Measurements from ENCODE around the gene UXS1. TPM values are rescaled to one million over a fixed set of nuclear protein-coding genes. Genes with fewer than 3 reads are reported as not detected.
A peak's percentile ranks its signal among the peaks of the same experiment; 100 is the strongest.

The UXS1 gene
- total RNA-seq, 2 experiments from 2014 or later: 100 to 104 TPM

DNA sequence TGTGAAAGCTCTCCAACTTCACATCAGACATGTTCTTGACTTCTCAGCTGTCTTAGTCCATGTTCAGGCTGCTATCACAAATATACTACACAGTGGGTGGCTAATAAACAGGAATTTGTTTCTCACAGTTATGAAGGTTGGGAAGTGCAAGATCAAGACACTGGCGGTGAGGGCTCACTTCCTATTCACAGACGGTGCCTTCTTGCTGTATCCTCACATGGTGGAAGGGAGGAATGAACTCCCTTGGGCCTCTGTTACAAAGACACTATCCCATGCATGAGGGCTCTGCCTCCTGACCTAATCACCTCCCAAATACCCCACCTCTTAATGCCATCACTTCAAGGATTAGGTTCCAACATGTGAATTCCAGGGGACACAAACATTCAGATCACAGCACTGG lies 9.7 kb downstream of the UXS1 start:
- H3K27ac Mint-ChIP-seq: peak overlapping the region; percentile 34
- H3K4me1 Mint-ChIP-seq: peaks cover 59% of the 10 kb centered on the region
- POLR2A ChIA-PET: interaction anchor here (3.2 kb wide), 1 partner anchor 9 kb away, joined by 9 read pairs; the partner anchor contains the start of gene UXS1
- peaks cover 32% of the 10 kb centered on the region for H3K36me3 Mint-ChIP-seq
- DNase-seq: no peak
- no peaks in the 10 kb centered on the region for H3K9me3 Mint-ChIP-seq
- peak; percentile 34 for ATAC-seq (ENCODE audit: low read depth)
- H3K4me3 Mint-ChIP-seq: peak overlapping the region; percentile 19
- no peaks in the 10 kb centered on the region for H3K27me3 Mint-ChIP-seq

DNA sequence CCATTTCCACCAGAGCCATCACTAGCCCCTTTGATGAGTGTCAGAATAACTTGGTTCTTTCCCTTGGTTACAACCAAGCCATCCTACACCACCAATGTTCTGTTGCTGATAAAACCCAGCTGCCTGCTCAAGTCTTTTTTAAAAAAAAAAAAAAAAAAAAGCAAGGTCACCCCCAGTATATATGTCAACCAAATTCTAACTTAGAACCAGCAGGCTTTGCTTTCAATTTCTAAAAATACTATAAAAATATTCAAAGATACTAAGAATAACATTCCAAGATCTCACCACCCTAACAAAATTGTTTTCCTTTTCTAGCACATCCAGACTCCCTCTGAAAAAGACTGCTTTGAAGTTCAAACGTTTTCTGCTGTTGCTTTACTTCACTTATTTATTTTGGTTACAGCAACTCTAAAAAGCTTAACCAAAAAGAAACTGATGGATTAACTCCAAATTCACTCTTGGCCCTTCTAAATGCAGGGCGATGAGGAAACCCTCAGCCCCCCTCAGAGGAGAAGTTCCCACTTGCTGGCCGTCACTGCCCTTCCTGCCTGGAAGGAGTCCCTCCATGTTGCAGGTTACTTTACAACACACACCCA lies 10.9 kb downstream of the UXS1 start:
- Mint-ChIP-seq H3K4me3 (peak overlapping the region; percentile 42), H3K36me3 (peaks cover 27% of the 10 kb centered on the region), H3K9me3 (no peaks in the 10 kb centered on the region), H3K27ac (peak overlapping the region; percentile 55), H3K27me3 (no peaks in the 10 kb centered on the region), H3K4me1 (peaks cover 49% of the 10 kb centered on the region)
- ATAC-seq (ENCODE audit: low read depth): no peak
- no peak for DNase-seq
- POLR2A ChIA-PET: interaction anchor here (1.1 to 3.2 kb wide), 2 partner anchors 10 to 23 kb away, joined by 3 to 9 read pairs; partner anchors contain the start of gene UXS1

DNA sequence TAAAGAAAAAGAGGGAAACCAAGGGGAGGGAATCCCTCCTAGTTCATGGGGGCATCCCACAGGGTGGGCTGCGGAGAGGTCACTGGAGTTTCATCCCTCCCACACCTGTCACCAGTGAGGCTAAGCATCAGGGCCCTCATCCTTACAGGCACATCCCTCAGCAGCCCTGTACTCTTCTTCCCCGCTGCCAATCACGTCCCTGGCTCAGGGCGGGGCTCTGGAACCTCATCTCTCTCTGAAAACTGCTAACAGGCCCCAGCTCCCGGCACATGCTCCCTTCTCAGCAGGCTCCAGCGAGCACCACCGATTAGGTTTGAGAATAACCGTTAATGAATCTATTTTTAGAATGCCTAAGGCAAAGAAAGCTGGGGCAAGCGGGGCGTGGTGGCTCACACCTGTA lies 13.0 kb downstream of the UXS1 start:
- POLR2A ChIA-PET: no interaction called here
- H3K9me3 Mint-ChIP-seq: no peaks in the 10 kb centered on the region

GRCh38 chr2:106180602-106181001 lies 13.5 kb downstream of the UXS1 start:
- Mint-ChIP-seq H3K27me3 (no peaks in the 10 kb centered on the region), H3K36me3 (peaks cover 21% of the 10 kb centered on the region), H3K4me1 (peaks cover 41% of the 10 kb centered on the region), H3K9me3 (no peaks in the 10 kb centered on the region), H3K4me3 (no peak overlapping the region), H3K27ac (no peak overlapping the region)
- POLR2A ChIA-PET: no interaction called here
- DNase-seq (no peak), ATAC-seq (ENCODE audit: low read depth) (no peak)

More for the DNA sequence above, 13.0 kb downstream of the UXS1 start:
- no peaks in the 10 kb centered on the region for H3K27me3 Mint-ChIP-seq
- DNase-seq (no peak), ATAC-seq (ENCODE audit: low read depth) (no peak)
- peaks cover 26% of the 10 kb centered on the region for H3K36me3 Mint-ChIP-seq
- H3K27ac Mint-ChIP-seq: no peak overlapping the region
- peaks cover 40% of the 10 kb centered on the region for H3K4me1 Mint-ChIP-seq
- H3K4me3 Mint-ChIP-seq: no peak overlapping the region

DNA sequence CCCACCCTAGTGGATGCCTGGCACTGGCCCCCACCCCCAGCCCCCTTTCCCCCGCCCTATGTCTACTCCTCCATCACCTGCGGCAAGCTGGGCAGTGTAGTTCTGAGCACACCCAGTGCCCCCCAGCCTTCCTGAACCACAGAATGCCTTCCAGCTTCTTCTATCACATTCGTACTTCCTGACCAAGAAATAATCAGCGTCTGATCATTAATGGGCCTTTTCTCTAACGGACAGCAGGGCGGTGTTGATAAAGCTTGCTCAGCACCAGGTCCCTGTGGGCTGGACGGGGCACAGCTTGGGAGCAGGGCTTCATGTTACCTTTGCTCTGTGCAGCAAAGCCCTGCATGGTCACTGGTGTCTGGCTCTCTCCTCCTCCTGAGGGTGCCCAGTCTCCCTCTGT lies 15.4 kb downstream of the UXS1 start:
- POLR2A ChIA-PET: no interaction called here
- Mint-ChIP-seq H3K4me1 (peaks cover 34% of the 10 kb centered on the region), H3K27me3 (no peaks in the 10 kb centered on the region), H3K27ac (peak overlapping the region; percentile 41), H3K4me3 (no peak overlapping the region), H3K9me3 (no peaks in the 10 kb centered on the region), H3K36me3 (peaks cover 14% of the 10 kb centered on the region)
- no peak for ATAC-seq (ENCODE audit: low read depth)
- DNase-seq: no peak

DNA sequence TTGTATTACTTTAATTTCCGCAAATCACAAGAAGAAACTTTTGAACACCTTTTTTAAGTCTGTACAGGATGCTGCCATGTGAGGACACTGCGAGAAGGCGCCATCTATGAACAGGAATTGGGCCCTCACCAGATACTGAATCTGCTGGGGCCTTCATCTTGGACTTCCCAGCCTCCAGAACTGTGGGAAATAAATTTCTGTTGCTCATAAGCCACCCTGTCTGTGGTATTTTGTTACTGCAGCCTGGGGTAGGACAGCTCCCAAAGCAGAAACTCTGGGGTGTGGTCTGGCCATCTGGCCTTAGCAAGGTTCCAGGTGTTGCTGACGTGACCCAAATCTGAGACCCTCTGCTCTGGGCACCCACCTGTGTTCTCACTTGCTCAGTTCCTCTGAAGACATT lies 16.5 kb downstream of the UXS1 start:
- H3K4me1 Mint-ChIP-seq: peaks cover 29% of the 10 kb centered on the region
- POLR2A ChIA-PET: no interaction called here
- H3K9me3 Mint-ChIP-seq: no peaks in the 10 kb centered on the region
- H3K4me3 Mint-ChIP-seq: no peak overlapping the region
- ATAC-seq (ENCODE audit: low read depth) (no peak), DNase-seq (no peak)
- H3K36me3 Mint-ChIP-seq: peaks cover 14% of the 10 kb centered on the region
- H3K27ac Mint-ChIP-seq: no peak overlapping the region
- no peaks in the 10 kb centered on the region for H3K27me3 Mint-ChIP-seq

DNA sequence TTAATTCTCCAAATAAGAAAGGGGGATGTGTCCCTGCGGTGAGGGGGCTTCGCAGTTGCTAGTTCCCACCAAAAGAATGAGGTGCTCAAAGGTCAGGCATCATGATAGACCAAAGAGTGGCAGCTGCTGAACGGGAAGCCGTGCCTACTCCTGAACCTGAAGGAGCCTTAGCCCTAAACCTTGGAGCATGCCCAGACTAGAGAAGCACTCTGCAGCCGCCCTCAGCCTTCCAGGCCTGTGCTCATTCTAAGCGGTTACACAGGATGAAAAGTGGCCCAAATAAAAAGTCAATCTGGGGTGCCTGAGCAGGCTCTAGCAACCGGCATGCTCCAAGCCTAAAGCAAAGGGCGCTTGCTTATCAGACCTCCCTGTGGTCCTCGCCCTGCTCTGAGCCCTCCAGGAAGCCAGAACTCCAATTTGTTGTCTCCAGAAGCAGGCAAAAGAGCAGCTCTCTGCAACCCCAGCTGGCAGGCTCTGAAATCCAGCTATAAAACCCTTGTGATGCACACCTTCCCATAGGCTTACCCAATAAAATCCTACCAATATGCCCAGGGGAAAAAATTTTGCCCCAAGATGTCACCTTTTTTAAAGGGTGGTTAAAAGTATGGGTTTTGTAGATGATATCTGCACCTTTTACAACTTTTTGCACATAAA lies 17.5 kb downstream of the UXS1 start:
- peaks cover 12% of the 10 kb centered on the region for H3K36me3 Mint-ChIP-seq
- H3K4me3 Mint-ChIP-seq: no peak overlapping the region
- H3K4me1 Mint-ChIP-seq: peaks cover 25% of the 10 kb centered on the region
- DNase-seq (no peak), ATAC-seq (ENCODE audit: low read depth) (no peak)
- POLR2A ChIA-PET: interaction anchor here (0.6 kb wide), 1 partner anchor 637 kb away, joined by 3 read pairs; no protein-coding TSS in a partner anchor
- H3K27me3 Mint-ChIP-seq: no peaks in the 10 kb centered on the region
- H3K27ac Mint-ChIP-seq: no peak overlapping the region
- H3K9me3 Mint-ChIP-seq: no peaks in the 10 kb centered on the region

GRCh38 chr2:106175086-106175850 lies 18.8 kb downstream of the UXS1 start:
- Mint-ChIP-seq H3K4me3 (no peak overlapping the region), H3K9me3 (no peaks in the 10 kb centered on the region), H3K27ac (peak overlapping the region; percentile 22), H3K4me1 (peaks cover 24% of the 10 kb centered on the region), H3K27me3 (no peaks in the 10 kb centered on the region), H3K36me3 (peaks cover 12% of the 10 kb centered on the region)
- ATAC-seq (ENCODE audit: low read depth): no peak
- POLR2A ChIA-PET: no interaction called here
- no peak for DNase-seq

DNA sequence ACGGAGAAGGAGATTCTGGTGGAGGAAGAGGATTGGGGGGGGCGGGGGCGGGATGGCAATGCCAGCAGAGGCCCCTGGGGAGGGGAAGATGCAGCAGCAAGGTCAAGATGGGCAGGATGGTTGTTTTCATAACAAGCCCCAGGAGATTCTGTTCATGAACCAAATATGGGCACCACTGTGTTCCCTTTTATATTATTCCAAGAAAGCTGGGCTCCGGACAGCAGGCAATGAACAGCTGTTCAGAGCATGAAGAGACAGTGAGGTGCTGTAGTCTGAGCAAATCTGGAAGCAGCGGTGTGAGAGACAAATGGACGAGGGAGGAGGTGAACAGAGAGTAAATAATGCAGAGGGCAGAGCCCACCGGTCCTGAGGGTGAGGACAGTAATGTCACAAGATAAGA lies 20.0 kb downstream of the UXS1 start:
- peaks cover 22% of the 10 kb centered on the region for H3K4me1 Mint-ChIP-seq

DNA sequence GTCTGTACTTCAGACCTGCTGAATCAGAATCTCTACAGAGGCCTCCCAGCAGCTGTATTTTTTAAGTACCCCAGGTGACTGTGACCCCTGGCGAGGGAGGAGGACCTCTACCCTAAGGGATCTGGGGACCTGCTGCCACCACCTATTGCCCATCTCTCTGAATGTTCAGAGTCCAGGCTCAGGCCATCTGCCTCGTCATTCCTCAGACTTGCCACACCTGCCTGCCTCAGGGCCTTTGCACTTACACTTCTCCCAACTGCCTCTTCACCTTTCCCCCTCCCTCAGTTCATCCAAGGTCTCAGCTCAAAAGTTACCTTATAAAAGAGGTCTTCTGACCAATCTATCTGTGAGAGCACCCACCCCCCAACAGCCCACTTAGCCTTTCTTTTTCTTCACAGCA lies 21.5 kb downstream of the UXS1 start:
- ATAC-seq (ENCODE audit: low read depth): no peak
- POLR2A ChIA-PET: no interaction called here
- H3K27ac Mint-ChIP-seq: no peak overlapping the region
- no peaks in the 10 kb centered on the region for H3K9me3 Mint-ChIP-seq
- no peaks in the 10 kb centered on the region for H3K27me3 Mint-ChIP-seq
- H3K36me3 Mint-ChIP-seq: peaks cover 7% of the 10 kb centered on the region
- no peak overlapping the region for H3K4me3 Mint-ChIP-seq
- DNase-seq: no peak
- H3K4me1 Mint-ChIP-seq: peaks cover 25% of the 10 kb centered on the region

More for the DNA sequence above, 20.0 kb downstream of the UXS1 start:
- Mint-ChIP-seq H3K9me3 (no peaks in the 10 kb centered on the region), H3K27ac (peak overlapping the region; percentile 1), H3K36me3 (peaks cover 12% of the 10 kb centered on the region), H3K4me3 (no peak overlapping the region), H3K27me3 (no peaks in the 10 kb centered on the region)
- DNase-seq (no peak), ATAC-seq (ENCODE audit: low read depth) (no peak)
- POLR2A ChIA-PET: no interaction called here

GRCh38 chr2:106168657-106169056 lies 25.4 kb downstream of the UXS1 start:
- Mint-ChIP-seq H3K4me1 (peaks cover 39% of the 10 kb centered on the region), H3K27me3 (no peaks in the 10 kb centered on the region), H3K4me3 (no peak overlapping the region), H3K36me3 (peaks cover 15% of the 10 kb centered on the region), H3K27ac (no peak overlapping the region), H3K9me3 (no peaks in the 10 kb centered on the region)
- POLR2A ChIA-PET: no interaction called here
- ATAC-seq (ENCODE audit: low read depth) (no peak), DNase-seq (no peak)

DNA sequence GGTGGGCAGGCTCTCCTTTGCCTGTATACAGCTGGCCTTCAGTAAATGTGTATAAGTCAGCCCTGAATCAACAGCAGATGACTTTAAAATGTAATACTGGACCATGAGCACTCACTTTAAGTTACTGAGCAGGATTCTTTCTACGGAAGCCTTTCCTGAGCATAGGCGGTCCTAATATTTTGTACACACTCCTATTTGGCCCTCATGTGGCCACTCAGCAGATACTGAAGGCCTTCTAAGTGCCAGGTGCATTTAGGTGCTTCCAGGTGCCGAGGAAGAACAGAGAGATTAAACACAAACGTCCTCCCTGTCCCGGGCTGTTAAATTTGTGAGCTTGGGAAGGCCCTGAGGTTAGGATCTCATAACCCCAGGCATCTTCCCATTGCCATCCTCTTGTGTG lies 27.0 kb downstream of the UXS1 start:
- H3K27ac Mint-ChIP-seq: no peak overlapping the region
- peaks cover 45% of the 10 kb centered on the region for H3K4me1 Mint-ChIP-seq

DNA sequence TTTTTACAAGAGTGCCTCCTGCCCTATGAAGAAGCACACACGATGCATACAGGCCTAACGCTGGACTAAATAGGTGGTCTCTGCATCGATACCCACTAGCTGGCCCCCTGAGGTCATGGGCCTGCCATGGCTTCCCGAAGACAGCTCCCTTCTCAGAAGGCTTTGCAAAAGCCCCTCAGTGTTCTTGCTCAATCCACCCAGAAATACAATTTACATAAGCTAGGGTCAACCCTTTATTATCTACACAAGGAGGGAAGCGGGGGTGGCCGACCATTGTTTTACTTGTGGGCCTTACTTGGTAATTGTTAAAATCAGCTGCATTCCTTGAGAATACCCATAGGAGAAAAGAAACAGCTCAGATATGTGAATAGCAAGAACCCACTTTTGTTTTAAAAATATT lies 28.5 kb downstream of the UXS1 start:
- DNase-seq (no peak), ATAC-seq (ENCODE audit: low read depth) (no peak)
- H3K9me3 Mint-ChIP-seq: peaks cover 2% of the 10 kb centered on the region
- peak overlapping the region; percentile 15 for H3K27ac Mint-ChIP-seq
- POLR2A ChIA-PET: interaction anchor here (1.0 kb wide), 1 partner anchor 28 kb away, joined by 4 read pairs; no protein-coding TSS in a partner anchor
- peaks cover 26% of the 10 kb centered on the region for H3K36me3 Mint-ChIP-seq
- no peaks in the 10 kb centered on the region for H3K27me3 Mint-ChIP-seq
- peaks cover 56% of the 10 kb centered on the region for H3K4me1 Mint-ChIP-seq
- H3K4me3 Mint-ChIP-seq: no peak overlapping the region

More for the DNA sequence above, 27.0 kb downstream of the UXS1 start:
- DNase-seq (no peak), ATAC-seq (ENCODE audit: low read depth) (no peak)
- POLR2A ChIA-PET: no interaction called here
- Mint-ChIP-seq H3K36me3 (peaks cover 23% of the 10 kb centered on the region), H3K4me3 (no peak overlapping the region), H3K9me3 (peaks cover 2% of the 10 kb centered on the region), H3K27me3 (no peaks in the 10 kb centered on the region)

Data from activated naive CD8-positive, alpha-beta T cell treated with anti-CD3 and anti-CD28 coated beads, Interleukin-2, amount 10 ng/mL, durations not matched to agents 7 days and 5 days (primary cell).